IMR-90 (cell line): ENCODE measurements around the gene NPHS1. TPM values are rescaled to one million over a fixed set of nuclear protein-coding genes. Genes with fewer than 3 reads are reported as not detected.

Experiments used
- ATAC-seq: fragments of 200-7000 bp; cut with Tn5 transposase; 2 replicates; pipeline ENCODE4 v1.9.1; 2020; ENCODE audit warnings: low read depth, mild to moderate bottlenecking, moderate library complexity
- BruUV-seq: library from RNA; stranded (reverse); fragments of 400-500 nt; replicated peaks from 2 replicates; lab custom pipeline; 2021; lab: Mats Ljungman, UMichigan
- CTCF ChIA-PET: fragments of 300-600 bp; formaldehyde crosslinking; extraction: SDS; loops from one replicate; lab custom pipeline; 2021; ENCODE audit warnings: antibody characterized with exemption; lab: Yijun Ruan, JAX
- POLR2A ChIA-PET: fragments of 300-600 bp; sonication (Branson Sonifier 250); formaldehyde crosslinking; loops from one replicate; lab custom pipeline; 2022; ENCODE audit warnings: antibody characterized with exemption; ENCODE audit not compliant: unreplicated experiment; lab: Charles Lee
- DNase-seq: peaks from one replicate; pipeline ENCODE4 v3.0.0; 2013
- H2AFZ ChIP-seq: replicated peaks from 2 replicates; pipeline ENCODE3; 2013; ENCODE audit warnings: low read length, mild to moderate bottlenecking; ENCODE audit not compliant: poor library complexity
- H2AK5ac ChIP-seq: 2 replicates; pipeline ENCODE4 v1.6.1; 2013; ENCODE audit warnings: low read depth, low read length, inconsistent platforms
- H2AK9ac ChIP-seq: replicated peaks from 2 replicates; pipeline ENCODE3; 2013; ENCODE audit warnings: mild to moderate bottlenecking, low read depth, low read length, moderate library complexity; ENCODE audit not compliant: poor library complexity
- H2BK120ac ChIP-seq: 2 replicates; pipeline ENCODE4 v1.6.1; 2013; ENCODE audit warnings: low read depth, low read length, inconsistent platforms
- H2BK15ac ChIP-seq: 3 replicates; pipeline ENCODE4 v1.6.1; 2013; ENCODE audit warnings: low read depth, low read length, inconsistent platforms
- H2BK20ac ChIP-seq: 2 replicates; pipeline ENCODE4 v1.6.1; 2013; ENCODE audit warnings: low read depth, mild to moderate bottlenecking, inconsistent platforms, low read length, moderate library complexity
- H2BK5ac ChIP-seq: 2 replicates; pipeline ENCODE4 v1.6.1; 2013; ENCODE audit warnings: mild to moderate bottlenecking, low read depth, low read length, inconsistent platforms; ENCODE audit not compliant: poor library complexity, severe bottlenecking
- H3K14ac ChIP-seq: replicated peaks from 2 replicates; pipeline ENCODE4 v1.6.1; 2013; ENCODE audit warnings: low read depth, low read length, inconsistent platforms
- H3K18ac ChIP-seq: 2 replicates; pipeline ENCODE4 v1.6.1; 2013; ENCODE audit warnings: low read depth, low read length, control low read depth
- H3K23ac ChIP-seq: 2 replicates; pipeline ENCODE4 v1.6.1; 2013; ENCODE audit warnings: low read depth, low read length, inconsistent platforms
- H3K27ac ChIP-seq: 2 replicates; pipeline ENCODE4 v1.5.1; 2013; ENCODE audit warnings: mild to moderate bottlenecking, control low read depth, low read length; ENCODE audit not compliant: insufficient read depth
- H3K27me3 ChIP-seq: 2 replicates; pipeline ENCODE4 v1.6.1; 2013; ENCODE audit warnings: low read length; ENCODE audit not compliant: control insufficient read depth, insufficient read depth
- H3K36me3 ChIP-seq: 2 replicates; pipeline ENCODE4 v1.6.1; 2013; ENCODE audit warnings: low read length, mixed read lengths; ENCODE audit not compliant: control insufficient read depth, insufficient read depth
- H3K4ac ChIP-seq: 2 replicates; pipeline ENCODE4 v1.6.1; 2013; ENCODE audit warnings: low read depth, low read length, inconsistent platforms
- H3K4me1 ChIP-seq: 2 replicates; pipeline ENCODE4 v1.6.1; 2013; ENCODE audit warnings: low read length, mixed read lengths; ENCODE audit not compliant: control insufficient read depth, insufficient read depth
- H3K4me2 ChIP-seq: 2 replicates; pipeline ENCODE4 v1.6.1; 2013; ENCODE audit warnings: low read depth, mild to moderate bottlenecking, control low read depth, low read length, moderate library complexity
- H3K4me3 ChIP-seq: 2 replicates; pipeline ENCODE4 v1.5.1; 2013; ENCODE audit warnings: low read depth, mild to moderate bottlenecking, control low read depth, low read length, moderate library complexity; ENCODE audit not compliant: insufficient read depth
- H3K56ac ChIP-seq: 2 replicates; pipeline ENCODE4 v1.6.1; 2013; ENCODE audit warnings: low read length, inconsistent platforms; ENCODE audit not compliant: insufficient read depth; ENCODE audit errors: extremely low read depth
- H3K79me1 ChIP-seq, 2 experiments: 2 replicates each; pipeline ENCODE4 v1.6.1; 2013; ENCODE audit warnings: low read length in 2 of 2, inconsistent platforms in 1 of 2, low read depth in 1 of 2
- H3K9ac ChIP-seq: 2 replicates; pipeline ENCODE4 v1.6.1; 2013; ENCODE audit warnings: low read depth, low read length, control low read depth
- H3K9me1 ChIP-seq: 2 replicates; pipeline ENCODE4 v1.6.1; 2013; ENCODE audit warnings: low read length, inconsistent platforms; ENCODE audit not compliant: insufficient read depth
- H3K9me3 ChIP-seq: 2 replicates; pipeline ENCODE4 v1.6.1; 2013; ENCODE audit warnings: low read length; ENCODE audit not compliant: control insufficient read depth, insufficient read depth
- H4K20me1 ChIP-seq: 2 replicates; pipeline ENCODE4 v1.6.1; 2013; ENCODE audit warnings: low read length, inconsistent platforms; ENCODE audit not compliant: insufficient read depth
- H4K5ac ChIP-seq: 2 replicates; pipeline ENCODE4 v1.6.1; 2013; ENCODE audit warnings: mild to moderate bottlenecking, low read depth, low read length, control low read depth
- H4K8ac ChIP-seq, 2 experiments: 2 replicates each; pipeline ENCODE4 v1.6.1; 2013; ENCODE audit warnings: low read depth in 2 of 2, low read length in 2 of 2, control low read depth in 1 of 2, inconsistent platforms in 1 of 2
- H4K91ac ChIP-seq: 2 replicates; pipeline ENCODE4 v1.6.1; 2013; ENCODE audit warnings: low read depth, low read length, inconsistent platforms; ENCODE audit not compliant: insufficient read depth
- BHLHE40 ChIP-seq: fragments of 150-350 bp; IDR thresholded peaks from 2 replicates; pipeline ENCODE4 v1.6.1; 2016; ENCODE audit warnings: mild to moderate bottlenecking, low read depth, low read length
- CHD1 ChIP-seq: IDR thresholded peaks from 2 replicates; pipeline ENCODE4 v1.6.1; 2012; ENCODE audit warnings: low read depth, low read length, improper control_type of control experiment
- FOS ChIP-seq: fragments of 150-350 bp; IDR thresholded peaks from 2 replicates; pipeline ENCODE4 v1.6.1; 2016; ENCODE audit warnings: low read depth, low read length
- MAFK ChIP-seq: IDR thresholded peaks from 2 replicates; pipeline ENCODE4 v1.6.1; 2012; ENCODE audit warnings: low read depth, low read length, improper control_type of control experiment
- MAZ ChIP-seq: IDR thresholded peaks from 2 replicates; pipeline ENCODE4 v1.6.1; 2012; ENCODE audit warnings: low read depth, mild to moderate bottlenecking, low read length, improper control_type of control experiment, moderate library complexity, borderline replicate concordance
- MXI1 ChIP-seq: IDR thresholded peaks from 2 replicates; pipeline ENCODE4 v1.6.1; 2012; ENCODE audit warnings: low read depth, mild to moderate bottlenecking, low read length, moderate library complexity, borderline replicate concordance
- NFE2L2 ChIP-seq: fragments of 150-350 bp; IDR thresholded peaks from 2 replicates; pipeline ENCODE4 v1.6.1; 2016; ENCODE audit warnings: low read depth, mild to moderate bottlenecking, low read length
- POLR2A ChIP-seq: IDR thresholded peaks from 2 replicates; pipeline ENCODE4 v1.6.1; 2012; ENCODE audit warnings: mild to moderate bottlenecking, low read depth, low read length
- RAD21 ChIP-seq: IDR thresholded peaks from 2 replicates; pipeline ENCODE4 v1.6.1; 2012; ENCODE audit warnings: low read length, improper control_type of control experiment
- RCOR1 ChIP-seq: IDR thresholded peaks from 2 replicates; pipeline ENCODE4 v1.6.1; 2012; ENCODE audit warnings: mild to moderate bottlenecking, low read length, improper control_type of control experiment; ENCODE audit not compliant: insufficient replicate concordance
- RFX5 ChIP-seq: IDR thresholded peaks from 2 replicates; pipeline ENCODE4 v1.8.0; 2012; ENCODE audit warnings: low read depth, mild to moderate bottlenecking, low read length, moderate library complexity
- SMC3 ChIP-seq: fragments of 150-350 bp; IDR thresholded peaks from 2 replicates; pipeline ENCODE4 v1.6.1; 2016; ENCODE audit warnings: low read depth, mild to moderate bottlenecking, antibody characterized with exemption, low read length, moderate library complexity
- WGBS, 2 experiments: methylation state at CpG; one replicate each; pipeline versions ENCODE4 v1.1.5 to v1.1.7; 2013; ENCODE audit warnings: missing lambda C conversion rate in 2 of 2; ENCODE audit not compliant: insufficient read length in 1 of 2; ENCODE audit errors: extremely low coverage in 2 of 2; 5-methylcytosine and 5-hydroxymethylcytosine counted together
- dilution Hi-C: fragments of 300-500 bp; cut with HindIII; formaldehyde crosslinking; loops from one replicate; pipeline ENCODE4 v1.14.3; 2018; ENCODE audit warnings: low sequenced_read_pairs; ENCODE audit not compliant: unreplicated experiment
- in situ Hi-C: fragments of 300-500 bp; cut with MboI; formaldehyde crosslinking; loops from 3 replicates; pipeline ENCODE4 v1.14.3; 2019; ENCODE audit warnings: low sequenced_read_pairs, inconsistent platforms, mixed read lengths
- intact Hi-C: fragments of 100-400 bp; cut with micrococcal nuclease; formaldehyde crosslinking; loops from 2 replicates; pipeline ENCODE4 v1.10.0; 2022
- polyA plus RNA-seq, 3 experiments: library from polyadenylated mRNA; depleted of rRNA; stranded (reverse); fragments of >200 nt; gene quantifications; 2 replicates each; pipeline ENCODE4 v1.2.3, GENCODE V29; 2012; ENCODE audit warnings: low replicate concordance in 1 of 3
- total RNA-seq: library from RNA; depleted of rRNA; stranded (reverse); fragments of >200 nt; gene quantifications from 2 replicates; pipeline ENCODE4 v1.2.3, GENCODE V29; 2012
- TF ChIP-seq, protein P1 (sequence below): fragments of 150-350 bp; IDR thresholded peaks from 2 replicates; pipeline ENCODE4 v1.6.1; 2017; ENCODE audit warnings: mild to moderate bottlenecking, antibody characterized with exemption, low read length, low read depth
- TF ChIP-seq, protein P2 (sequence below): fragments of 150-350 bp; IDR thresholded peaks from 2 replicates; pipeline ENCODE4 v1.6.1; 2016; ENCODE audit warnings: low read depth, mild to moderate bottlenecking, low read length, moderate library complexity, borderline replicate concordance
- TF ChIP-seq, protein P3 (sequence below): conservative IDR thresholded peaks from 2 replicates; pipeline ENCODE4 v1.5.1; 2012; ENCODE audit warnings: mild to moderate bottlenecking, low read depth, low read length, improper control_type of control experiment

The NPHS1 gene
- total and polyA plus RNA-seq, 2 of the 4 experiments (the other 2 are of a cell fraction): not detected

DNA sequence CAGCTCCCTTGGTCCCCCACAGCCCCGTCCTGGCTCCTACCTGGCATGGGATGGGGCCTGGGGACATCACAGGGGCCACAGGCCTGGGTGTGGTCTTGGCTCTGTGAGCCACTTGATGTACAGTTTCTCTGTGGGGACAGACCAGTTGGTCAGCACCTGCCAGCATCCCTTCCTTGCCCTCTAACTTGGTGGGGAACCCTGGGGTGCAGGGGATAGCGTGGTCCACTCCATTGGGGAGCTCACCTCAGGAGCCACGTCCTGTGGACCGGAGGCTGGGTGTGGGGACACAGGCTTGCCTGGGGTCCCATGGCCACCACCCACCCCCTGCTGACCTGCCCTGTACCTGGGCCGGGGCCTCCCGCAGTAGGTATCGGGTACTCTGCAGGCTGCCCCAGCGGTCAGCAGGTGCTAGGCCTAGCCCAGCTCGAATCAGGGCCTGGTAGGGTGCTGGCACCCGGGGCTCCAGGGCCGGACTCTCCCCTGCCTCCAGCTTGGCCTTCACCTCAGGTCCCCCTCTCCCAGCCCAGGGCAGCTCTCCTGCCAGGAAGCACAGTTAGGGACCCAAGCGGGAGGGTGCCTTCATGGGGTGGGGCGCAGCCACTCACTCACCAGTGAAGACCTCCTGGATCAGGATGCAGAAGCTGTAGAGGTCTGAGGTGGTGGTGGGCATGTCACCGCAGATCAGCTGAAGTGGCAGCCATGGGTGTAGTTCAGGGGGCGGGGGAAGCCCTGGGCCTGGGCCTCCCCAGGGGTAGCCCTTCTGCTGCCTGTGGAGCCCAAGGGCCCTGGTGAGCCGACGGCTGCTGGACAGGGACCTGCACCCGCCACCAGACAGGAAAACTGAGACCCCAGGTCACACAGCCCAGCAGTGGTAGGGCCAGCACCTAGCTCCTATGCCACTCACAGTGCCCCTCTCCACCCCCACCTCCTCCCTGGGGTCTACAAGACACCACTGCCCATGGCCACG lies 62.0 kb downstream of the NPHS1 start:
- no peak overlapping the region for H4K5ac ChIP-seq
- H3K79me1 ChIP-seq: no peaks in the 10 kb centered on the region
- no peak overlapping the region for H2BK120ac ChIP-seq
- no peaks in the 10 kb centered on the region; the same call in 1 of the 2 replicates for H3K27me3 ChIP-seq
- H3K56ac ChIP-seq: no peak overlapping the region
- no peak overlapping the region for H2BK20ac ChIP-seq
- no peak overlapping the region for H4K8ac ChIP-seq
- H3K4me2 ChIP-seq: no peak overlapping the region
- dilution Hi-C loops: no loop called here
- no peak overlapping the region for H3K14ac ChIP-seq
- in situ Hi-C loops: no loop called here
- no TSS peak for BruUV-seq
- ATAC-seq (no peak), DNase-seq (no peak)
- no peaks in the 10 kb centered on the region for H4K20me1 ChIP-seq
- no peak overlapping the region for H3K4ac ChIP-seq
- no peaks in the 10 kb centered on the region for H3K9me3 ChIP-seq
- H4K91ac ChIP-seq: no peak overlapping the region
- no peak overlapping the region for H3K27ac ChIP-seq
- no peak overlapping the region for H3K9ac ChIP-seq
- H2AK5ac ChIP-seq: no peak overlapping the region
- no peaks in the 10 kb centered on the region; the same call in 1 of the 2 replicates for H3K36me3 ChIP-seq
- H2BK5ac ChIP-seq: no peak overlapping the region
- no peaks in the 10 kb centered on the region for H3K4me1 ChIP-seq
- intact Hi-C loops: no loop called here
- H2AK9ac ChIP-seq: no peak overlapping the region
- CTCF ChIA-PET: no interaction called here
- no peak overlapping the region for H3K23ac ChIP-seq
- no peak overlapping the region for H2AFZ ChIP-seq
- H2BK15ac ChIP-seq: no peak overlapping the region
- POLR2A ChIA-PET: no interaction called here
- no CpG with 5 or more reads among the region's 19 CpGs for WGBS, 2 experiments
- no peaks in the 10 kb centered on the region for H3K9me1 ChIP-seq
- H3K4me3 ChIP-seq: no peak overlapping the region
- H3K18ac ChIP-seq: no peak overlapping the region
- no peak for TF ChIP-seq MXI1
- no peak for TF ChIP-seq MAFK
- no peak for TF ChIP-seq SMC3
- TF ChIP-seq BHLHE40: no peak
- TF ChIP-seq, protein P1, sequence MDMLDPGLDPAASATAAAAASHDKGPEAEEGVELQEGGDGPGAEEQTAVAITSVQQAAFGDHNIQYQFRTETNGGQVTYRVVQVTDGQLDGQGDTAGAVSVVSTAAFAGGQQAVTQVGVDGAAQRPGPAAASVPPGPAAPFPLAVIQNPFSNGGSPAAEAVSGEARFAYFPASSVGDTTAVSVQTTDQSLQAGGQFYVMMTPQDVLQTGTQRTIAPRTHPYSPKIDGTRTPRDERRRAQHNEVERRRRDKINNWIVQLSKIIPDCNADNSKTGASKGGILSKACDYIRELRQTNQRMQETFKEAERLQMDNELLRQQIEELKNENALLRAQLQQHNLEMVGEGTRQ: no peak
- no peak for TF ChIP-seq RFX5
- TF ChIP-seq FOS: no peak
- no peak for TF ChIP-seq NFE2L2
- no peak for TF ChIP-seq CHD1
- TF ChIP-seq, protein P2, sequence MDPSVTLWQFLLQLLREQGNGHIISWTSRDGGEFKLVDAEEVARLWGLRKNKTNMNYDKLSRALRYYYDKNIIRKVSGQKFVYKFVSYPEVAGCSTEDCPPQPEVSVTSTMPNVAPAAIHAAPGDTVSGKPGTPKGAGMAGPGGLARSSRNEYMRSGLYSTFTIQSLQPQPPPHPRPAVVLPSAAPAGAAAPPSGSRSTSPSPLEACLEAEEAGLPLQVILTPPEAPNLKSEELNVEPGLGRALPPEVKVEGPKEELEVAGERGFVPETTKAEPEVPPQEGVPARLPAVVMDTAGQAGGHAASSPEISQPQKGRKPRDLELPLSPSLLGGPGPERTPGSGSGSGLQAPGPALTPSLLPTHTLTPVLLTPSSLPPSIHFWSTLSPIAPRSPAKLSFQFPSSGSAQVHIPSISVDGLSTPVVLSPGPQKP: no peak
- TF ChIP-seq RCOR1: no peak
- no peak for TF ChIP-seq MAZ
- no peak for TF ChIP-seq RAD21
- TF ChIP-seq POLR2A: no peak
- TF ChIP-seq, protein P3, sequence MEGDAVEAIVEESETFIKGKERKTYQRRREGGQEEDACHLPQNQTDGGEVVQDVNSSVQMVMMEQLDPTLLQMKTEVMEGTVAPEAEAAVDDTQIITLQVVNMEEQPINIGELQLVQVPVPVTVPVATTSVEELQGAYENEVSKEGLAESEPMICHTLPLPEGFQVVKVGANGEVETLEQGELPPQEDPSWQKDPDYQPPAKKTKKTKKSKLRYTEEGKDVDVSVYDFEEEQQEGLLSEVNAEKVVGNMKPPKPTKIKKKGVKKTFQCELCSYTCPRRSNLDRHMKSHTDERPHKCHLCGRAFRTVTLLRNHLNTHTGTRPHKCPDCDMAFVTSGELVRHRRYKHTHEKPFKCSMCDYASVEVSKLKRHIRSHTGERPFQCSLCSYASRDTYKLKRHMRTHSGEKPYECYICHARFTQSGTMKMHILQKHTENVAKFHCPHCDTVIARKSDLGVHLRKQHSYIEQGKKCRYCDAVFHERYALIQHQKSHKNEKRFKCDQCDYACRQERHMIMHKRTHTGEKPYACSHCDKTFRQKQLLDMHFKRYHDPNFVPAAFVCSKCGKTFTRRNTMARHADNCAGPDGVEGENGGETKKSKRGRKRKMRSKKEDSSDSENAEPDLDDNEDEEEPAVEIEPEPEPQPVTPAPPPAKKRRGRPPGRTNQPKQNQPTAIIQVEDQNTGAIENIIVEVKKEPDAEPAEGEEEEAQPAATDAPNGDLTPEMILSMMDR: no peak
